Activated CD8-positive, alpha-beta memory T cell treated with anti-CD3 and anti-CD28 coated beads for 4 hours (primary cell): ENCODE results near the gene CCL11.

Experiments
- DNase-seq, 2 donors: peaks; one replicate each; pipeline ENCODE4 v3.0.0-alpha.2; 2020; ENCODE audit warnings: low read depth in 2 of 2

The CCL11 gene

DNA sequence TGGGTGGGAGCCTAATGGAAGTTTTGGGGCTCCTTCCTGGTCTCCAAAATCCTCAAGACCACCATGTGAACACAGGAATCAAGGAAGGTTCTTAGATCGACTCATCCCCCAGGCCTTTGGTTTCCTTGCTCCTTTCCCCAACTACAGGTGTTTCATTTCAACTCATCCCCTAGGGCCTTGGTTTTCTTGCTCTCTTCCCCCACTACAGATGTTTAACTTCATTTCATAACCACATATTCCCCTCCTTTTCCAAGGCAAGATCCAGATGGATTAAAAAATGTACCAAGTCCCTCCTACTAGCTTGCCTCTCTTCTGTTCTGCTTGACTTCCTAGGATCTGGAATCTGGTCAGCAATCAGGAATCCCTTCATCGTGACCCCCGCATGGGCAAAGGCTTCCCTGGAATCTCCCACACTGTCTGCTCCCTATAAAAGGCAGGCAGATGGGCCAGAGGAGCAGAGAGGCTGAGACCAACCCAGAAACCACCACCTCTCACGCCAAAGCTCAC lies at the start of gene CCL11:
Gene CCL11, plus strand, starts transcription at position 457 of the 507 bp plus-strand sequence. CDS start 67 bp downstream, outside the sequence.
- DNase-seq = no peak

DNA sequence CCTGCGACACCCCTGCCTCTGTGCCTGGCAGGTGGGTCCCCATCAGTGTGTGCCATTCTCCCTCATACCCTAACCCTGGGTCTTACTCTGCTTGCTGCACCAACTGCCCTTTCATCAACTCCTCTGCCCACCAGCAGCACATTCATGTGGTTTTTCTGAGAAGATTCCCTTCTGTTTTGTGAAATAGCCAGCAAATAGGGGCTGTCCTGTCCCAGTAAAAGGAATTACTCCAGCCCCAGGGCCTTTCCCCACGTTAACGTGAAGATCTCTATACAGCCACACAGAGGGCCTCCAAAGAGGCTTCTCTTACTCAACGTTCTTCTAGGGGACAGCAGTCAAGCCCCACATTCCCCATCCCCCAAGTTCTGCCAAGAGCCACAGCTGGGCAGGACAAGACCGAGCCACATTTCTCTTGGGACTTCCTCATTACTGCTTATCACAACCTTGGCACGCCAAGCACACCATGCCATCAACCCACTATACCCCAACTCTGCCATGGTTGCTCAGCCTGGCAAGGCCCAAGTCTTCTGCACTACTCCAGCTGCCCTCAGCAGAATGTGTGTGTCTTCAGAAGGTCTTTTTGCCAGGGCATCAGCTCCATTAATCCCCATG lies 49.2 kb upstream of the CCL11 start:
- no peak for DNase-seq

DNA sequence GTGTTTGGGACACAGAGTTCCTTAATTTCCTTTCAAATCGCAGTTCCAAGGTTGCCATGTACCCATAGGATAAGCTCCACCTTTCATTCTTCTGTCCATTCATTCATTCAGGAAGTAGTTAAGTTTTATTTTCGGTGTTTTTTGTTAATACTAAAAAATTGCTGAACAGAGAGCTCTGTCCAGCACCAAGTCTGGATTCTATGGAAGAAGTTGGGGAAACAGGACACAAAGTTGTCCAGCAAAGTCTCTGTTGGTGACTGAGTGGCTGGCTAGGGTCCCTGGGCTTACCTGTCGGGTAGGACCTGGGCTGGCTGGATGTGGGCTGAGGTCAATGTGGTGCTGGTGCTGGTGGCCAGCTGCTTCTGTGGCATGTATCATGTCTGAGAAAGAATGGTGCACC lies 48.1 kb upstream of the CCL11 start:
- no peak for DNase-seq

DNA sequence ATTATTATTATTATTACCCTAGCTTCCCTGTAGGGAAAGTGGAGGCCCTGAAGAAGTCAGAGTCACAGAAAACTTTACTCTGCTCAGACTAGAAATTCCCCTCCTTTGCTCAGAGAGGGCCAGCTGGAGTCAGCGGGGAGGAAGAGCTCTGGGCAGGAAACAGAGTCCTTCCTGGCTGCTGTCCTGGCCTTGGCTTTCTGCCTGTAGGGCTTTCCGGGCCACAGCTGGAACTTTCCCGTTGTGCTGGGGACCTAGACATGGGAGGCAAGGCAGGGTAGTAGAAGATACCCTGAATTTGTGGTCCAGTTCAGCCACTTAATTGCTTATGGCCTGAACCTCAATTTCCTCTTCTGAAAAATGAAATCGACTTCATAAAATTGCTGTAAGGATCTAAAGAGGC lies 44.5 kb upstream of the CCL11 start:
- no peak for DNase-seq

DNA sequence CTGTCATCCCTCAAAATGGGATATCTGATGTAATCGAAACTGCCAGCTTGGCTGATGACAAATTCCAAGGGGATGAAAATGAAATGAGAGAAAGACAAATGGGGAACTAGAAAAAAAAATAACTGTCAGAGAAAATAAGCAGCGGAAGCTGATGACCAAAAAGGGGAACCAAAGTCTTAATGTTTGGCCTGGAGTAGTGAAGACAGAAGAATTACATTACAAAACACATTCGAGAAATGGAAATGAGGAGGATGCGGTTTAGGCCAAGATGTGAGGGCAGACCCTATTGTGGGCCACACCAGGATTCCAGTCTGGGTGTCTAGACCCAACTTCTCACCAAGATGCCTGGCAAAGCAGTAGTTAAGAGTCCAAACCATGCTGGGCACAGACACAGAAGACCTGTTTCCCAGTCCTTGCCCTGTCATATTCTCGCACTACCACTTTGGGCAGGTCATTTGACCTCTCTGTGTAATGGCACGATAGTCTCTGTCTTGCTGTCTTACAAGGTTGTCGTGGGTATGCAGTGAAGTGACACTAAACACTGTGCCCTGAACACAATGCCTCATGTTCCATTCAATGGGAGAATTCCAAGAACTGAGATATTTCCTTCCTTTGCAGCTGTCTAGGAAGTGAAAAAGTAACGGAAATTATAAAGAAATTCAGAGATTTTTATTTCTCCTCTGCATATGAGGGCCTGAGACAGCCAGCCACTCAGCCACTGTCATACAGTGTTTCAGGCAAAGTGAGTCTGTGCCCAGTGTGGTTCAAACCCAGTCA lies 42.8 kb upstream of the CCL11 start:
- no peak for DNase-seq

DNA sequence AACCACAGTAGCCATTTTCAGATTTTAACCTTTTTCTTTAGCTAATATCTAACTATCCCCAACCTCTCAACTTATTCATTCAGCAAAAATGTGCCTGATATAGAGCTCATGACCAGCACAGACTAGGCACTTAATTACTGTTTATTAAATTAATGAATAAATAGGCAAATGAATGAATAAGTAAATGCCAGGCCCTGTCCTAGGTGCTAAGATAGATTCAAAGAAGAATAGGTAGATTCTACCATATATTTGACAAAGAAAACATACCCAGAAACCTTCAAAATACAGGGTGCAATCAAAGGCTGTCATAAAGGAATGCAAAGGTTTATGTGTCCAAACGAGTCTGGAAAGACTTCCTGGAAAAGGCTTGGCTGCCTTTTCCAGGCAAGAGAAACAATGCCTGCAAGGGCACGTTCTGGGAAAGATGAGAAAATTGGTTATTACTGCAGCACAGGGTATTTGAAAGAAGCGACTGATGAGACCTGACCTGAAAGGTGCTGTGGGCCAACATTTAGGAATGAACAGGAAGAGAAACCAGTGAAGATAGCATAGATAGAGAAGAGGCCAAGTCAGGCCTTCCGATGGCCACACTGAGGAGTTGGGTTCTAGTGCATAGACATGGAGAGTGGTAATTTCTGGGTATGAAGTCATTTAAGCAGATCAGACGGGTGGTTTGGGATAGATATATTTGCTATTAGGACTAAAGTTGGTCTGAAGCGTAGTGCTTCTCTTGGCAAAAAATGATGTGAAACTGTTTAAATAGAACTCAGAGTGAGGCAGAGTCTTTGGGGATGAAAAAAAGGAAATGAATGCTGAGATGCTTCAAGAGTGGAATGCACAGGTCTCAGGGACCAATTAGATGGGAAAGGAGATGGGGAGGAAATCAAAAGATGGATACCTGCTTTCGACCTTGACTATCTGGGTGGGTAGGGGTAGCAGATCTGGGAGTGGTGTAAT lies 41.9 kb upstream of the CCL11 start:
- DNase-seq = no peak

DNA sequence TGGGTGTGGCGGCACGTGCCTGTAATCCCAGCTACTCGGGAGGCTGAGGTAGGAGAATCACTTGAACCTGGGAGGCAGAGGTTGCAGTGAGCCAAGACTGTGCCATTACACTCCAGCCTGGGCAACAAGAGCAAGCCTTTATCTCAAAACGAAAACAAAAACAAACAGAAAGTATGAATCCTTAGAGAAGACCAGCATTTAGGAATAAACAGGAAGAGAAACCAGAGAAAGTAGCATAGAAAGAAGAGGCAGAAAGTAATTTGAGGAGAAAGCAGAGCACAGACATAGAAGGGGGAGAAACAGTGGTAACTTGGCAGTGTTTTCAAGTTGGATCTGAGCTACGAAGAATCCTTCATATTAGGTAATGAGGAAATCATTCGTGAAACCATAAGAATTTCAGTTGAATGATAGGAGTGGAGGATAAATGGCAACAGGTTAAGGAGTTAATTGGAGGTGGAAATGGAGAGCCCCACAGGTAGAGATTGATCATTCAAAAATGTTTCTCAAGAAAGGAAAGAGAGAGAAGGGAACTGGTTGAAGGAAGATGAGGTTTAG lies 40.1 kb upstream of the CCL11 start:
- DNase-seq = no peak

DNA sequence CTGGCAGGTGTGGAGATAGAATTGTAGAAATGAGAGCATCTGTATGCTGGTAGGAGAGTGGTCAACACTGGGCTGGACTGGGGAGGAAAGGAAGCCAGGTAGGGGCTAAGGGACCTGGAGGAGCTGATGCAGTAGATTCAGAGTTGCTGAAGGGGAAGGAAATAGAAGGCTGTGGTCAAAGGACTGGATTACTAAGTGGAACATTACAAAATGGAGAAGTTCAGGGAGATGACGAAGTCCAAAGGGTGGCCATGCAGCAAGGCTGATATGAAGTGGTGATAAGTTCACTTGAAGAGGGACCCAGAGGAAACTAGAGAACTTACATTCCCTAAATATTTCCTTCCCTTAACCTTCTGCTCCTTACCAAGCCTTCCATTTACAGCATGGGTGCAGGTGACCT lies 39.1 kb upstream of the CCL11 start:
- no peak for DNase-seq

DNA sequence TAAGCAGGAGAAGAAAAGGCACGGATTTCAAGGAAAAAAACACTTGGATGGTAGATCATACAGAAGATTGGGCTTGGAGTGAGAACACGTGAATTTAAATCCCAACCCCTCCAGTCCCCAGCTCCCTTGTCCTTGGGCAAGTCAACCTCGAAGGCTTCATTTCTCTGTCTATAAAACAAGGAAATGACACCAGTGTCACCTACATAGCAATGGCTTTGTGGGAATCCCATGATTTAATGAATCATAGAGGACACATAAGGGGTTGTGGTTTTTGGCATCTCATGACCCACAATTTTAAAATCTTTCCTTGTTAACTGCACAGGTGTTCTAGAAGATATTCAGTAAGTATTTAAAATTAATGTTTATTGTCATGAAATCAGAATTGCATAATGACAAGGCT lies 38.7 kb upstream of the CCL11 start:
- DNase-seq = no peak

DNA sequence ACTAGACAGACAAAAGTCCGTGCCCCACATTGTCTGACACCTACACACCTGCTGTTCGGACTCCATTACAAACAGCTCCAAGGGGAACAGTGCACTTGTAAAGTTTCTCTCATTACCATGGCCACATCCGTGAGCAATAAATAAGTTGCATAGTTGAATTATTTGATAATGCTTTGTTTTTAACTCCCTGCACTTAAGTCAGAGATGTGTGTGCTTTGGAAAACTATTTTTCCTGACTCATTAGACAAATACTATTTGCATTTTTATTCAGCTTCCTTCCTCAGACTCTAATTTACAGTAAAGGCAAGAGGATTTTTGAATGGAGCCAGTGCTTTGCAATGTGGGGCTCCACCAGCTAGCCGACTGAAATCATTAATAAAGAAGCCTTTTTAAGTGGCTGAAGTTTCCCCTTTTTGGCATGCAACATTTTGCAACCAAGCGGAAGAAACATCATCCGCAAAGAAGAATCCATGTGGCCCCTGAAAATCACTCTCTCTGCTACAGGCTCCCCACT lies 37.0 kb upstream of the CCL11 start:
- DNase-seq = no peak

DNA sequence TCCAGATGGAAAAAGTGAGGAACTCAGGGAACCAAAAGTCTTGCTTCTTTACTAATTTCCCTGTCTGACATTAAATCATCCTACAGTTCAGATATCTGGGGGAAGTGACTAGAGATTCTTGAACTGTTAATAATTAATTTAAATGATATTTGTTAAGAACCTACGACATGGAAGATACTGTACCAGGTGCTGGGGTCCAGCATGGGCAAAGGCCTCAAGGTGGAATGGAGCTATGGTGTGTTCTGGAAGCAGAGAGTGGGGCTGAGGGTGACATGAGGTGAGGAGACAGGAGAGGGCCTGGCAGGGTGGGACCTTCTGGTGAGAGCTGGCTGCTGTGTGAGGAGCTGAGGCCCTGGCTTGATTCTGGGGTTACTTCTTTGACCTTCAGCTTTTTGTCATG lies 36.5 kb upstream of the CCL11 start:
- DNase-seq = no peak

DNA sequence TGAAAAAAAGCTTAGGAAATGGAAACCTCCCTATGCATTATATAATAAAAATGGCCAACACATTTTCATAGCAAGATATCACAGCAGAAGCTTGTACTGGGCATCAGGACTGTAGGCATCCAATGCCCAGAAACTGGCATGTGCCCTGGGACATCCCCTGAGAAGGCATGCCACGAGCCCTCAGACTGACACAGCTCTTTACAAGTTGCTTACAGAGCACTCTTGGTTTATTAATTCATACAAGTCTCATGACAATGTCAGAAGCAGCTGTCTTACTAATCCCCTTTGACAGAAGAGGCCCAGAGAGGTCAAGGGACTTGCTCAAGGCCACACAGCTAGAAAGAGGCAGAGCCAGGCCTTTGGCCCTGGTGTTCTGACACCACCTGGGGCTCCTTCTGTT lies 36.1 kb upstream of the CCL11 start:
- no peak for DNase-seq

DNA sequence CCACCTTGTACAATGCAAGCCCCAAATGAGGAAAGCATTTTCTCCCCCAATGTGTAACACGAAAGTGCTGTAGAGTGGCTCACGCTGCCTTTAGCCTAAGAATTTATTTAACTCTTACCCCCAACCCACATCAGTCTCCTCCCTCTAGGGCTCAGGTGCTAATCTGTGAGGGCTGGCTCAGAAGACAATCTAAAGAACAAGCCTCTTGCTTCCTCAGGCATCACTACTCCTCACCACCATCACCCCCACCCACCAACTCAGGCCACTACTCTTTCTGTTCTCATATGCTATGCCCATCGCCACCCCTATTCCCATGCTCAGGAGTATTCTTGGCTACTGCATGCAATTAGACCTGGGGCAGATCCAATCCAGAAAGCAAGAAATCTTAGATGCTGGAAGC lies 34.4 kb upstream of the CCL11 start:
- DNase-seq = no peak

DNA sequence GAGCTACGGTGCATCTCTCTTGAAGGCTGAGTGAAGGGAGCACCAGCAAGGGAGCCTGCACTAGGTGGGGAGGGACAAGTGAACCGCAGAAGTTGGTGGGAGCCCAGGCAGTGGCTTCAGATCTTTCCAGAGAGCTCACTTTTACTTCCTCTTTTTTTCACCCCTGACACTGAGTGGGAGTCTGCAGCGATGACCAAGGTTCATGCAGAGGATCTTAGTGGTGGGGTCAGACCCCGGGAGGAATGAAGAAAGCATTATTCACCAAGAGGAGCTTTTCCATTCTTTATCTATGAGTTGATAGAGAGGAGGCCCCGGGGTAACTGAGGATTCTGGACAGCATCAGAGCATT lies 33.5 kb upstream of the CCL11 start:
- no peak for DNase-seq

DNA sequence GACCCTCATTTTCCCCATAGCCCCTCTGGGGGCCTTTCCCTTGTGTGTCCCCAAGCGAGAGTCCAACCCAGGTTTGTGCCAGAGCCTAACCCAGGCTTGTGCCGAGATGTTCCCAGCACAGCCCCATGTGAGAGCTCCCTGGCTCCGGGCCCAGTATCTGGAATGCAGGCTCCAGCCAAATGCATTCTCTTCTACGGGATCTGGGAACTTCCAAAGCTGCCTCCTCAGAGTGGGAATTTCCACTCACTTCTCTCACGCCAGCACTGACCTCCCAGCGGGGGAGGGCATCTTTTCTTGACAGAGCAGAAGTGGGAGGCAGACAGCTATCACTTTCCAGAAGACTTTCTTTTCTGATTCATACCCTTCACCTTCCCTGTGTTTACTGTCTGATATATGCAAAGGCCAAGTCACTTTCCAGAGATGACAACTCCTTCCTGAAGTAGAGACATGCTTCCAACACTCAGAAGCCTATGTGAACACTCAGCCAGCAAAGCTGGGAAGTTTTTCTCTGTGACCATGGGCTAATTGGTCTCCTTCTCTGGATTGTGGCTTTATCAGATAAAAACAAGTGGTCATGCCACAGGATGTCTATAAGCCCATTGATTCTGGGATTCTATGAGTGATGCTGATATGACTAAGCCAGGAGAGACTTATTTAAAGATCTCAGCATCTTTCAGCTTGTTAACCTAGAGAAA lies 33.0 kb upstream of the CCL11 start:
- no peak for DNase-seq

DNA sequence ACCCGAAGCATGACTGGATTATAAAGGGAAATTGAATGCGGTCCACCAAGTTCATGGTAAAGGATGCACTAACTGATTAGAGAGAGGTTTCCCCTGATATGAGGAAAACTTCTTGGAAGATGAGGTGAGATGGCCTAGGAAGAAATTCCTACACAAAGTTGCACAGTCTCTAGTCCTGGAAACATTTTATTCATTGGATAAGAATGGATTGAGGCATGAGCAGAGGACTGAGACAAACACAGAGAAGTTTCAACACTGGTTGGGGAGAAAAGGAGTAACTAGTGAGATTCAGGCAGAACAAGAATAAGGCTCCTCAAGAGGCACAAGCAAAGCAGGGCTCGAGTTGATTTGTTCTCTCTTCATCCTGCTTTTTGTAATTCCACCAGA lies 32.4 kb upstream of the CCL11 start:
- no peak for DNase-seq

DNA sequence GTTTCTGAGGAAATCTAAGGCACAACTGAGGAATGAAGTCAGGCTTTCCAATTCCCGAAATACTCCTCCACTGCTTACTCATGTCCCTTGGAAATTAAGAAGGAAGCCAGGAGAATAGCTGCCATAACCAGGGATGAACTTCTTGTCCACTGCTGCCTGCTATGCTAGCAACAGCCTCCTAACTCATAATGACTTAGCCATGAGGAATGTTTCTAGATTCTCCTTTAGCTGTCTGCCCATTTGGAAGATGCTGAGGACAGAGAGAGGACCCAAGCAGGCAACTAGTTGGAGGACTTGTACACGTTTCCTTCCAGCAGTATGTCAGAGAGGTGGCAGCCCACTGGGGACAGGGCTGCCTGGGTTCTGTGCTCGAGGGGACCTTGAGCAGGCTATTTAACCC lies 31.4 kb upstream of the CCL11 start:
- no peak for DNase-seq

DNA sequence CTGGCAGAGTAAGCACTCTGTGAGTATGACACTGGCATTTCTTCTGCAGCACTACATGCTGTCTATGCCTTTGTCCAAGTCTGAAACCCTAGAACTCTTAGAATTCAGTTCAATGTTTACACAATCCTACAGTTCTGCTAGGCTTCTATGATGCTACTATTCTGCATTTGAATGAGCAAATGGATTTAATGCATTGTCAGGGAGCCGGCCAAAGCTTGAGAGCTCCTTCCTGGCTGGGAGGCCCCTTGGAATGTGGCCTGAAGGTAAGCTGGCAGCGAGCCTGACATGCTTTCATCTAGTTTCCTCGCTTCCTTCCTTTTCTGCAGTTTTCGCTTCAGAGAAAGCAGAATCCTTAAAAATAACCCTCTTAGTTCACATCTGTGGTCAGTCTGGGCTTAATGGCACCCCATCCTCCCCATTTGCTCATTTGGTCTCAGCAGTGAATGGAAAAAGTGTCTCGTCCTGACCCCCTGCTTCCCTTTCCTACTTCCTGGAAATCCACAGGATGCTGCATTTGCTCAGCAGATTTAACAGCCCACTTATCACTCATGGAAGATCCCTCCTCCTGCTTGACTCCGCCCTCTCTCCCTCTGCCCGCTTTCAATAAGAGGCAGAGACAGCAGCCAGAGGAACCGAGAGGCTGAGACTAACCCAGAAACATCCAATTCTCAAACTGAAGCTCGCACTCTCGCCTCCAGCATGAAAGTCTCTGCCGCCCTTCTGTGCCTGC lies 30.7 kb upstream of the CCL11 start, which contains the start of gene CCL2:
Gene CCL2, plus strand, starts transcription at position 635 of the 730 bp plus-strand sequence. Its CDS starts 65 bp downstream, at position 700.
- no peak for DNase-seq

DNA sequence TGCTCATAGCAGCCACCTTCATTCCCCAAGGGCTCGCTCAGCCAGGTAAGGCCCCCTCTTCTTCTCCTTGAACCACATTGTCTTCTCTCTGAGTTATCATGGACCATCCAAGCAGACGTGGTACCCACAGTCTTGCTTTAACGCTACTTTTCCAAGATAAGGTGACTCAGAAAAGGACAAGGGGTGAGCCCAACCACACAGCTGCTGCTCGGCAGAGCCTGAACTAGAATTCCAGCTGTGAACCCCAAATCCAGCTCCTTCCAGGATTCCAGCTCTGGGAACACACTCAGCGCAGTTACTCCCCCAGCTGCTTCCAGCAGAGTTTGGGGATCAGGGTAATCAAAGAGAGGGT lies 30.2 kb upstream of the CCL11 start:
- DNase-seq = no peak

DNA sequence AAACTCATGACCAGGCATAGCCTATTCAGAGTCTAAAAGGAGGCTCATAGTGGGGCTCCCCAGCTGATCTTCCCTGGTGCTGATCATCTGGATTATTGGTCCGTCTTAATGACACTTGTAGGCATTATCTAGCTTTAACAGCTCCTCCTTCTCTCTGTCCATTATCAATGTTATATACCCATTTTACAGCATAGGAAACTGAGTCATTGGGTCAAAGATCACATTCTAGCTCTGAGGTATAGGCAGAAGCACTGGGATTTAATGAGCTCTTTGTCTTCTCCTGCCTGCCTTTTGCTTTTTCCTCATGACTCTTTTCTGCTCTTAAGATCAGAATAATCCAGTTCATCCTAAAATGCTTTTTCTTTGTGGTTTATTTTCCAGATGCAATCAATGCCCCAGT lies 29.7 kb upstream of the CCL11 start:
- no peak for DNase-seq
